Ishikawa (cell line): ENCODE results near the gene FLACC1.

Experiments used
- CEBPB ChIP-seq: IDR thresholded peaks from 2 replicates; pipeline ENCODE4 v1.6.1; 2012
- CREB1 ChIP-seq: IDR thresholded peaks from 2 replicates; pipeline ENCODE4 v1.6.1; 2012; ENCODE audit warnings: low read depth
- EGR1 ChIP-seq: IDR thresholded peaks from 2 replicates; pipeline ENCODE4 v1.6.1; 2012
- EP300 ChIP-seq: IDR thresholded peaks from 2 replicates; pipeline ENCODE4 v1.6.1; 2012; ENCODE audit warnings: borderline replicate concordance
- FOXM1 ChIP-seq: IDR thresholded peaks from 2 replicates; pipeline ENCODE4 v1.6.1; 2012; ENCODE audit warnings: low read depth, borderline replicate concordance
- MAX ChIP-seq: IDR thresholded peaks from 2 replicates; pipeline ENCODE4 v1.6.1; 2012
- NFIC ChIP-seq: IDR thresholded peaks from 2 replicates; pipeline ENCODE4 v1.6.1; 2012
- RAD21 ChIP-seq: IDR thresholded peaks from 2 replicates; pipeline ENCODE4 v1.6.1; 2012; ENCODE audit warnings: low read depth
- REST ChIP-seq: IDR thresholded peaks from 2 replicates; pipeline ENCODE4 v1.6.1; 2012; ENCODE audit warnings: low read depth, mild to moderate bottlenecking
- TAF1 ChIP-seq: IDR thresholded peaks from 2 replicates; pipeline ENCODE4 v1.6.1; 2012; ENCODE audit warnings: low read depth, mild to moderate bottlenecking
- TCF12 ChIP-seq: IDR thresholded peaks from 2 replicates; pipeline ENCODE4 v1.6.1; 2012; ENCODE audit warnings: low read depth
- TEAD4 ChIP-seq: IDR thresholded peaks from 2 replicates; pipeline ENCODE4 v1.6.1; 2012
- USF1 ChIP-seq: IDR thresholded peaks from 2 replicates; pipeline ENCODE4 v1.6.1; 2012
- YY1 ChIP-seq: IDR thresholded peaks from 2 replicates; pipeline ENCODE4 v1.6.1; 2012; ENCODE audit warnings: low read depth
- ZBTB7A ChIP-seq: IDR thresholded peaks from 2 replicates; pipeline ENCODE4 v1.6.1; 2012; ENCODE audit warnings: low read depth

FLACC1 gene

GRCh38 chr2:201260302-201260800, 96.8 kb downstream of the FLACC1 start, which contains the start of gene CASP8:
Gene CASP8, plus strand, starts transcription at chr2:201260536. Its CDS starts 5,951 bp downstream, at chr2:201266487.
- no peak for TF ChIP-seq CEBPB
- no peak for TF ChIP-seq TCF12
- TF ChIP-seq FOXM1, result no peak
- no peak for TF ChIP-seq TAF1
- TF ChIP-seq MAX, result no peak
- no peak for TF ChIP-seq YY1
- no peak for TF ChIP-seq TEAD4
- TF ChIP-seq REST, result no peak
- TF ChIP-seq ZBTB7A, result no peak
- no peak for TF ChIP-seq NFIC
- no peak for TF ChIP-seq CREB1

- no peak for TF ChIP-seq RAD21
- TF ChIP-seq TEAD4, result no peak
- no peak for TF ChIP-seq EGR1
- TF ChIP-seq NFIC, result no peak
- no peak for TF ChIP-seq USF1
- TF ChIP-seq REST, result no peak
- no peak for TF ChIP-seq EP300
- TF ChIP-seq TAF1, result no peak
- no peak for TF ChIP-seq CREB1
- TF ChIP-seq CEBPB, result no peak
- TF ChIP-seq FOXM1, result no peak
- TF ChIP-seq MAX, result no peak
- no peak for TF ChIP-seq TCF12
Observed at GRCh38 chr2:201258666-201259615, 98.2 kb downstream of the FLACC1 start.

GRCh38 chr2:201257956-201258665, 99.0 kb downstream of the FLACC1 start:
- TF ChIP-seq TAF1, result no peak
- 0 out of 2 replicates have a peak, but pooled peaks have one; percentile 30 for TF ChIP-seq YY1
- no peak for TF ChIP-seq ZBTB7A
- TF ChIP-seq TCF12, result peak; percentile 56; the same call in 1 of the 2 replicates
- TF ChIP-seq NFIC, result peak; percentile 84
- TF ChIP-seq TEAD4, result peak; percentile 24
- TF ChIP-seq MAX, result peak; percentile 99
- peak; percentile 43; the same call in 1 of the 2 replicates for TF ChIP-seq USF1
- TF ChIP-seq EGR1, result no peak

GRCh38 chr2:201257381-201257955, 99.7 kb downstream of the FLACC1 start:
- TF ChIP-seq EP300, result no peak

GRCh38 chr2:201256082-201256481, 101.1 kb downstream of the FLACC1 start:
- TF ChIP-seq TEAD4 (no peak), USF1 (no peak), TCF12 (no peak), CREB1 (no peak)
